Pancreas (tissue), 10 donors: ENCODE data around the gene TRIO. TPM values are rescaled to one million over a fixed set of nuclear protein-coding genes. Genes with fewer than 3 reads are reported as not detected.

Source experiments
- ATAC-seq, 4 donors: fragments of 200-7000 bp; cut with Tn5 transposase; one replicate each; pipeline versions ENCODE4 v1.8.0 to v1.9.1; 2020; ENCODE audit warnings: mild to moderate bottlenecking in 4 of 4, moderate library complexity in 4 of 4
- DNase-seq, 6 donors: peaks; one replicate each; pipeline ENCODE4 v3.0.0-alpha.2; 2020
- FAIRE-seq: peaks from 2 replicates; lab custom pipeline; 2012; peaks lifted over from hg19 to GRCh38; lab: Jason Lieb, UNC
- H3K27ac ChIP-seq, 4 donors: fragments of 200-600 bp; sonication (generic); 1 replicate in 3 of 4; 2 replicates in 1 of 4; pipeline versions ENCODE4 v1.5.0 to v1.8.0; 2020
- H3K27me3 ChIP-seq, 4 donors: fragments of 200-600 bp; one replicate each; pipeline ENCODE4 v1.8.0; 2021
- H3K36me3 ChIP-seq, 3 donors: fragments of 200-600 bp; sonication (generic) in 1 of 3; one replicate each; pipeline versions ENCODE4 v1.5.0 to v1.8.0; 2020 to 2021
- H3K4me1 ChIP-seq, 3 donors: fragments of 200-600 bp; one replicate each; pipeline ENCODE4 v1.8.0; 2021
- H3K4me3 ChIP-seq, 4 donors: fragments of 200-600 bp; sonication (generic) in 2 of 4; one replicate each; pipeline versions ENCODE4 v1.5.0 to v1.8.0; 2020 to 2021
- H3K9me3 ChIP-seq, 4 donors: fragments of 200-600 bp; one replicate each; pipeline ENCODE4 v1.8.0; 2021
- WGBS, 2 donors: extraction: QIAGEN DNeasy Blood & Tissue Kit; methylation state at CpG; one replicate each; pipeline ENCODE4 v1.1.7; 2013; 5-methylcytosine and 5-hydroxymethylcytosine counted together
- intact Hi-C, 3 donors: fragments of 100-400 bp; cut with DNase I; formaldehyde crosslinking; loops; one replicate each; pipeline versions ENCODE4 v1.11.1 to v1.14.2; 2022
- polyA plus RNA-seq, 2 donors: library from polyadenylated mRNA; stranded (reverse); fragments of 200-250 nt; gene quantifications; one replicate each; pipeline ENCODE4 v1.2.3, GENCODE V29; 2013
- total RNA-seq, 6 donors: library from RNA; stranded (reverse); fragmentation: NEBNext Ultra II Directional in 4 of 6; extraction: Animal tissue kit (Norgen Biotek cat#: 25700) in 4 of 6; gene quantifications; one replicate each; pipeline versions ENCODE4 v1.2.1 to v1.2.4, GENCODE V29; 2021 to 2023
- TF ChIP-seq, protein P1 (sequence below), 4 donors: fragments of 200-600 bp; sonication (generic) in 3 of 4; IDR thresholded peaks; one replicate each; pipeline versions ENCODE4 v1.5.0 to v1.8.0; 2021; ENCODE audit warnings: antibody characterized with exemption in 4 of 4
- donor health status: healthy with polysubstance abuse.
- donor health status: DM: no; HTN: no; CAD: no; lungs with moderate emphysema.
- donor health status: DM: no; HTN: no; CAD: no.
- donor health status: control.
- donor health status: control.
- donor health status: Bipolar disorder and iron deficiency.
- donor health status: DM: yes; HTN: yes; CAD: no.
- donor health status: DM: no; HTN: no; CAD: no.
- donor health status: DM: no; HTN: no; CAD: no.
- donor health status: DM: yes; HTN: yes; CAD: no.

TRIO gene
- total and polyA plus RNA-seq, 8 donors = 27.3 to 82.5 (median 38.3) TPM

DNA sequence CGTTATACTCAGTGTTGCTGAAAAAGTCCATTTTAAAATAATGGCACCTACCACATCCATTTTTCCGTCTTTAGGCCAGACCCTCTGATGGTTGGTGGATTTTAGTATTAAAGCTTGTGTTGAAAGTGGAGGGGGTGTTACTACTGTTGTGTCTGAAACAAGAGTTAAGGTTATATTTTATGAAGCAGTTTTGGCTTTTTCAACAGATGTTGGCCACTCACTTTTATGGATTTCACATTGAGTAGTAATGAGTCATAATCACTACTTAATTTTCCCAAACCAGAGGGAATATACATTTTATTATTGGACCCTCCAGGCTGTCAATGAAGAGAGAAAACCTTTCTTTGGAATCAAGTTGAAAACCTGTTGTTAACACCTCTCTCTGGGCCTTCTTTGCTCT, 88.0 kb downstream of the TRIO start:
- DNase-seq (no peak), FAIRE-seq (no peak), ATAC-seq (no peak)
- Histone ChIP-seq H3K27ac (no peak overlapping the region), H3K36me3 (no peaks in the 10 kb centered on the region), H3K9me3 (no peaks in the 10 kb centered on the region), H3K4me3 (no peak overlapping the region), H3K27me3 (no peaks in the 10 kb centered on the region), H3K4me1 (no peaks in the 10 kb centered on the region)
- 91 to 92% methylated on average over 2 of the region's 2 CpGs for WGBS, 2 donors
- TF ChIP-seq, protein P1, sequence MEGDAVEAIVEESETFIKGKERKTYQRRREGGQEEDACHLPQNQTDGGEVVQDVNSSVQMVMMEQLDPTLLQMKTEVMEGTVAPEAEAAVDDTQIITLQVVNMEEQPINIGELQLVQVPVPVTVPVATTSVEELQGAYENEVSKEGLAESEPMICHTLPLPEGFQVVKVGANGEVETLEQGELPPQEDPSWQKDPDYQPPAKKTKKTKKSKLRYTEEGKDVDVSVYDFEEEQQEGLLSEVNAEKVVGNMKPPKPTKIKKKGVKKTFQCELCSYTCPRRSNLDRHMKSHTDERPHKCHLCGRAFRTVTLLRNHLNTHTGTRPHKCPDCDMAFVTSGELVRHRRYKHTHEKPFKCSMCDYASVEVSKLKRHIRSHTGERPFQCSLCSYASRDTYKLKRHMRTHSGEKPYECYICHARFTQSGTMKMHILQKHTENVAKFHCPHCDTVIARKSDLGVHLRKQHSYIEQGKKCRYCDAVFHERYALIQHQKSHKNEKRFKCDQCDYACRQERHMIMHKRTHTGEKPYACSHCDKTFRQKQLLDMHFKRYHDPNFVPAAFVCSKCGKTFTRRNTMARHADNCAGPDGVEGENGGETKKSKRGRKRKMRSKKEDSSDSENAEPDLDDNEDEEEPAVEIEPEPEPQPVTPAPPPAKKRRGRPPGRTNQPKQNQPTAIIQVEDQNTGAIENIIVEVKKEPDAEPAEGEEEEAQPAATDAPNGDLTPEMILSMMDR (IDR thresholded peaks at IDR 0.05) = no peak
- intact Hi-C loops = no loop called here

- no peaks in the 10 kb centered on the region for H3K9me3 ChIP-seq
- no peak overlapping the region for H3K27ac ChIP-seq
- no peak overlapping the region for H3K4me3 ChIP-seq
- TF ChIP-seq, protein P1 (IDR thresholded peaks at IDR 0.05) = no peak
- H3K36me3 ChIP-seq = no peaks in the 10 kb centered on the region
- H3K4me1 ChIP-seq = no peaks in the 10 kb centered on the region
- no peaks in the 10 kb centered on the region for H3K27me3 ChIP-seq
- no peak for FAIRE-seq
- intact Hi-C loops = no loop called here
- no peak for DNase-seq
- ATAC-seq = no peak
- 92 to 93% methylated on average over 4 of the region's 4 CpGs for WGBS, 2 donors
Observed at GRCh38 chr5:14231890-14232289, 88.7 kb downstream of the TRIO start.

DNA sequence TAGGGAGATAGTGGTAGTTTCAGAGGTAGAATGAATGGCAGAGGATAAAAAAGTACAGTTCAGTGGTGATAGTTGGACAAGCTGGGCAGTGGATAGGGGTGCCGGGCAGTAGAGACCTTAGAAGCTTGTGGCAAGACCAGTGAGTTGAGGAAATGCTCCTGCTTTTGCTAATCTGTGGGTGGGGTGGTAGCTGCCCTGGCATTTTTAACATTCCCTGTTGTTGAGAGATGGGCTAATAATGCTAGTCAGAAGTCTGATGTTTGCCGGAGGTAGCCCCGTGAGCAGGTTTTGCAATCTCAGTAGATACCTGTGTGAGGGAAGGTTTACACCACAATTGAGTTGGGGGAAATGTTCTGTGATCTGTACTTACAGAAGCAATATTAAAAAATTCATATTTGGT, 91.1 kb downstream of the TRIO start:
- Histone ChIP-seq H3K4me1 (peaks cover 0 to 4% (median 0%) of the 10 kb centered on the region in 3 donors), H3K27me3 (no peaks in the 10 kb centered on the region), H3K4me3 (no peak overlapping the region), H3K36me3 (no peaks in the 10 kb centered on the region), H3K9me3 (no peaks in the 10 kb centered on the region), H3K27ac (no peak overlapping the region)
- intact Hi-C loops = no loop called here
- FAIRE-seq (no peak), DNase-seq (no peak), ATAC-seq (no peak)
- WGBS, 2 donors = 76 to 78% methylated on average over 3 of the region's 3 CpGs
- TF ChIP-seq, protein P1 (IDR thresholded peaks at IDR 0.05) = no peak

DNA sequence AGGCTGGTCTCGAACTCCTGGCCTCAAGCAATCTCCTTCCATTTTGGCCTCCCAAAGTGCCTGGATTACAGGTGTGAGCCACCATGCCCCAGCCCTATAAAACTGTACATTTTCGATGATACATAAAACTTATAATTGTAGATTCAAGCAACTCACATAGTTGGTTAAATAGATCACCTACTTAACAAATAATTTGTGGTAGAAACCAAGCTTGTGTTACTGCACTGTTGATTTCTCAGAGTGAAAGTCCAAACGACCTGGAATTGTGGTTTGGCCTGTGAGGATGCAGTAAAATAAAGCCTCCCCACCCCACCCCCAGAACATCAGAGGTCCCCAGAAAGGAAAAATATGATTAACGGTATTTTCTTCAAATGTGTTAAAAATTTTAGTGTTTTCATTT, 92.7 kb downstream of the TRIO start:
- no peaks in the 10 kb centered on the region for H3K9me3 ChIP-seq
- no peaks in the 10 kb centered on the region for H3K36me3 ChIP-seq
- no peaks in the 10 kb centered on the region for H3K27me3 ChIP-seq
- H3K27ac ChIP-seq = no peak overlapping the region
- no peak overlapping the region for H3K4me3 ChIP-seq
- ATAC-seq = no peak
- FAIRE-seq = no peak
- TF ChIP-seq, protein P1 (IDR thresholded peaks at IDR 0.05) = no peak
- intact Hi-C loops = no loop called here
- DNase-seq = no peak
- WGBS, 2 donors = 81 to 87% methylated on average over 4 of the region's 4 CpGs
- H3K4me1 ChIP-seq = peaks cover 0 to 4% (median 0%) of the 10 kb centered on the region in 3 donors

GRCh38 chr5:14236757-14237156, 93.6 kb downstream of the TRIO start:
- H3K27me3 ChIP-seq = no peaks in the 10 kb centered on the region
- TF ChIP-seq, protein P1 (IDR thresholded peaks at IDR 0.05) = no peak
- H3K4me1 ChIP-seq = peaks cover 0 to 4% (median 0%) of the 10 kb centered on the region in 3 donors
- H3K27ac ChIP-seq = no peak overlapping the region
- no peaks in the 10 kb centered on the region for H3K36me3 ChIP-seq
- DNase-seq (no peak), ATAC-seq (no peak), FAIRE-seq (no peak)
- H3K4me3 ChIP-seq = no peak overlapping the region
- WGBS, 2 donors = 89 to 93% methylated on average over 3 of the region's 3 CpGs
- no peaks in the 10 kb centered on the region for H3K9me3 ChIP-seq
- intact Hi-C loops = no loop called here
